NCI-H187 (cell line): ENCODE measurements around the gene TXNDC11.
A peak's percentile ranks its signal among the peaks of the same experiment; 100 is the strongest.
"Not testable (repeated sequence)": the region's sequence is repeated elsewhere in the genome, so short reads cannot be mapped to it uniquely, and the experiment has no call there.

ENCODE experiments used
- DNase-seq, 2 experiments: peaks; one replicate each; lab custom pipeline; 2025; lab: John Stamatoyannopoulos, UW

Gene TXNDC11

GRCh38 chr16:11742536-11743307 lies at the start of gene TXNDC11:
TSS of gene TXNDC11 (minus strand) at chr16:11742857. CDS start at chr16:11742730, 127 bp downstream.
- peak; percentile 85 to 88 for DNase-seq

- peak; percentile 45 to 52 for DNase-seq
Observed at GRCh38 chr16:11791144-11791828, 48.6 kb upstream of the TXNDC11 start.

- no peak for DNase-seq
Observed at GRCh38 chr16:11788914-11789313, 46.3 kb upstream of the TXNDC11 start.

GRCh38 chr16:11784980-11785599 lies 42.4 kb upstream of the TXNDC11 start:
- not testable (repeated sequence) for DNase-seq

- DNase-seq = not testable (repeated sequence)
Observed at GRCh38 chr16:11784381-11784780, 41.7 kb upstream of the TXNDC11 start.

- no peak for DNase-seq
Observed at GRCh38 chr16:11784038-11784369, 41.3 kb upstream of the TXNDC11 start.

GRCh38 chr16:11783319-11784037 lies 40.8 kb upstream of the TXNDC11 start:
- no peak for DNase-seq

GRCh38 chr16:11781773-11782172 lies 39.1 kb upstream of the TXNDC11 start:
- peak in 1 of 2 experiments; percentile 18 for DNase-seq

- DNase-seq = no peak
Observed at GRCh38 chr16:11780991-11781680, 38.5 kb upstream of the TXNDC11 start.

- DNase-seq = no peak
Observed at GRCh38 chr16:11779074-11779473, 36.4 kb upstream of the TXNDC11 start.

- DNase-seq = no peak
Observed at GRCh38 chr16:11774065-11774626, 31.5 kb upstream of the TXNDC11 start.

- no peak for DNase-seq
Observed at GRCh38 chr16:11768849-11769248, 26.2 kb upstream of the TXNDC11 start.

- no peak for DNase-seq
Observed at GRCh38 chr16:11762431-11762830, 19.8 kb upstream of the TXNDC11 start.

GRCh38 chr16:11759997-11760396 lies 17.3 kb upstream of the TXNDC11 start:
- DNase-seq = no peak

GRCh38 chr16:11759163-11759834 lies 16.6 kb upstream of the TXNDC11 start:
- no peak for DNase-seq

- DNase-seq = no peak
Observed at GRCh38 chr16:11757671-11758545, 15.3 kb upstream of the TXNDC11 start.

- no peak for DNase-seq
Observed at GRCh38 chr16:11756248-11756647, 13.6 kb upstream of the TXNDC11 start.

GRCh38 chr16:11755022-11755760 lies 12.5 kb upstream of the TXNDC11 start:
- DNase-seq = no peak

GRCh38 chr16:11752856-11753255 lies 10.2 kb upstream of the TXNDC11 start:
- no peak for DNase-seq
